Tibial nerve (tissue), 4 donors: ENCODE measurements around the gene TOMM40L.

Experiments used
- CTCF ChIP-seq, 5 experiments: fragments of 200-600 bp in 3 of 5; fragments of 450-650 bp in 2 of 5; sonication (generic) in 3 of 5; IDR thresholded peaks; one replicate each; pipeline ENCODE4 v1.5.1; 2016 to 2019; ENCODE audit warnings: antibody characterized with exemption in 5 of 5, mild to moderate bottlenecking in 3 of 5, moderate library complexity in 2 of 5
- EP300 ChIP-seq, 2 donors: sonication (generic); formaldehyde crosslinking; IDR thresholded peaks; one replicate each; pipeline ENCODE4 v1.6.1; 2017; ENCODE audit warnings: antibody characterized with exemption in 2 of 2, mild to moderate bottlenecking in 1 of 2
- POLR2A ChIP-seq, 2 donors: fragments of 450-650 bp; IDR thresholded peaks; one replicate each; pipeline ENCODE4 v1.6.1; 2017; ENCODE audit warnings: antibody characterized with exemption in 2 of 2, mild to moderate bottlenecking in 2 of 2, moderate library complexity in 2 of 2

- TF ChIP-seq EP300 (IDR thresholded peaks at IDR 0.05), result peak in 1 of 2 donors; percentile 29
- peak; percentile 81 to 91 (median 90) for TF ChIP-seq CTCF (IDR thresholded peaks at IDR 0.05)
- no peak for TF ChIP-seq POLR2A (IDR thresholded peaks at IDR 0.05)
Measured at GRCh38 chr1:161227196-161227871, 1.5 kb downstream of the TOMM40L start.
